Ishikawa (cell line): ENCODE data around the gene ILDR2.
A peak's percentile ranks its signal among the peaks of the same experiment; 100 is the strongest.

Source experiments
- CEBPB ChIP-seq: IDR thresholded peaks from 2 replicates; pipeline ENCODE4 v1.6.1; 2012
- CREB1 ChIP-seq: IDR thresholded peaks from 2 replicates; pipeline ENCODE4 v1.6.1; 2012; ENCODE audit warnings: low read depth
- EGR1 ChIP-seq: IDR thresholded peaks from 2 replicates; pipeline ENCODE4 v1.6.1; 2012
- EP300 ChIP-seq: IDR thresholded peaks from 2 replicates; pipeline ENCODE4 v1.6.1; 2012; ENCODE audit warnings: borderline replicate concordance
- FOXM1 ChIP-seq: IDR thresholded peaks from 2 replicates; pipeline ENCODE4 v1.6.1; 2012; ENCODE audit warnings: low read depth, borderline replicate concordance
- NFIC ChIP-seq: IDR thresholded peaks from 2 replicates; pipeline ENCODE4 v1.6.1; 2012
- RAD21 ChIP-seq: IDR thresholded peaks from 2 replicates; pipeline ENCODE4 v1.6.1; 2012; ENCODE audit warnings: low read depth
- REST ChIP-seq: IDR thresholded peaks from 2 replicates; pipeline ENCODE4 v1.6.1; 2012; ENCODE audit warnings: low read depth, mild to moderate bottlenecking
- TAF1 ChIP-seq: IDR thresholded peaks from 2 replicates; pipeline ENCODE4 v1.6.1; 2012; ENCODE audit warnings: low read depth, mild to moderate bottlenecking
- TCF12 ChIP-seq: IDR thresholded peaks from 2 replicates; pipeline ENCODE4 v1.6.1; 2012; ENCODE audit warnings: low read depth
- TEAD4 ChIP-seq: IDR thresholded peaks from 2 replicates; pipeline ENCODE4 v1.6.1; 2012
- YY1 ChIP-seq: IDR thresholded peaks from 2 replicates; pipeline ENCODE4 v1.6.1; 2012; ENCODE audit warnings: low read depth
- ZBTB7A ChIP-seq: IDR thresholded peaks from 2 replicates; pipeline ENCODE4 v1.6.1; 2012; ENCODE audit warnings: low read depth
- TF ChIP-seq, protein P1 (sequence below): IDR thresholded peaks from 2 replicates; pipeline ENCODE4 v1.6.1; 2012
- TF ChIP-seq, protein P2 (sequence below): IDR thresholded peaks from 2 replicates; pipeline ENCODE4 v1.6.1; 2012

Gene ILDR2

DNA sequence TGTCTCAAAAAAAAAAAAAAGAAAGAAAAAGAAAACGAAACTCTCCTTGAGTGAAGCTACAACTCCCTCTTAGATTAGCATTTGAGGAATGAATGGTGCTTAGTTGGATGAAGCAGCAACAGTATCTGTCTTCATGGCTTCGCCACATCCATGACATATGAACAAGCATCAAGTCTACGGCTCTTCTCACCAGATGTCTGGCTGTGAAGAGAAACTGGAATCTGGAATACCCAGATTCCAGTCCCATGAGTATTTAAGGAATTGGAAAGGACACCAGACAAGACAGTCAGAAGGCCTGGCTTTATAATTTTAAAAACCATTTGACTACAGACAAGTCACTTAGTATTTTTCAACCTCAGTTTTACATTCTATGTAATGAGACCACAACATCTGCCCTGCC, 61.2 kb downstream of the ILDR2 start:
- TF ChIP-seq, protein P1, sequence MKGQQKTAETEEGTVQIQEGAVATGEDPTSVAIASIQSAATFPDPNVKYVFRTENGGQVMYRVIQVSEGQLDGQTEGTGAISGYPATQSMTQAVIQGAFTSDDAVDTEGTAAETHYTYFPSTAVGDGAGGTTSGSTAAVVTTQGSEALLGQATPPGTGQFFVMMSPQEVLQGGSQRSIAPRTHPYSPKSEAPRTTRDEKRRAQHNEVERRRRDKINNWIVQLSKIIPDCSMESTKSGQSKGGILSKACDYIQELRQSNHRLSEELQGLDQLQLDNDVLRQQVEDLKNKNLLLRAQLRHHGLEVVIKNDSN = no peak
- no peak for TF ChIP-seq TCF12

DNA sequence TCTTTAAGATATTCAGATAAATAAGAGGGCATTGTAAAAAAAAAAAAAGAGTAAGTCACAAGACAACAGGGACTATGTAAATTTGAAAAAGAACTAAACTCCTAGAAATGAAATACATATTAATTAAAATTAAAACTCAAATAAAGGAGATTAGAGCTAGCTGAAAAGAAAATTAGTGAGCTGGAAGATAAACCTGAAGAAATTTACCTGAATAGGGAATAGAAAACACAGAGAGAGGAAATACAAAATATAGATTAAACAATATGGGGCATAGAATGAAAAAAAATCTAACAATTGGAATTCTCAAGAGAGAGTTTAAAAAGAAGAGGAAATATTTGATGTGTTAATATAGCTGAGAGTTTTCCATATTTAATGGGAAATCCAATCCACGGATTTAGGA, 63.7 kb downstream of the ILDR2 start:
- TF ChIP-seq RAD21 (no peak), YY1 (no peak), NFIC (no peak), ZBTB7A (no peak), CEBPB (no peak), EP300 (no peak), FOXM1 (no peak), REST (no peak), TEAD4 (no peak), CREB1 (no peak), TCF12 (no peak), TAF1 (no peak), EGR1 (no peak)
- TF ChIP-seq, protein P1 = no peak
- TF ChIP-seq, protein P2, sequence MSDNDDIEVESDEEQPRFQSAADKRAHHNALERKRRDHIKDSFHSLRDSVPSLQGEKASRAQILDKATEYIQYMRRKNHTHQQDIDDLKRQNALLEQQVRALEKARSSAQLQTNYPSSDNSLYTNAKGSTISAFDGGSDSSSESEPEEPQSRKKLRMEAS = no peak

- TF ChIP-seq RAD21 (peak; percentile 94), NFIC (no peak), CEBPB (no peak), CREB1 (no peak), EGR1 (no peak), YY1 (0 out of 2 replicates have a peak, but pooled peaks have one; percentile 20), TEAD4 (peak; percentile 19; the same call in 1 of the 2 replicates), REST (no peak), TCF12 (no peak)
- TF ChIP-seq, protein P1 = peak; percentile 55; the same call in 1 of the 2 replicates
These were observed 64.8 kb downstream of the ILDR2 start for GRCh38 chr1:166910396-166910994.

DNA sequence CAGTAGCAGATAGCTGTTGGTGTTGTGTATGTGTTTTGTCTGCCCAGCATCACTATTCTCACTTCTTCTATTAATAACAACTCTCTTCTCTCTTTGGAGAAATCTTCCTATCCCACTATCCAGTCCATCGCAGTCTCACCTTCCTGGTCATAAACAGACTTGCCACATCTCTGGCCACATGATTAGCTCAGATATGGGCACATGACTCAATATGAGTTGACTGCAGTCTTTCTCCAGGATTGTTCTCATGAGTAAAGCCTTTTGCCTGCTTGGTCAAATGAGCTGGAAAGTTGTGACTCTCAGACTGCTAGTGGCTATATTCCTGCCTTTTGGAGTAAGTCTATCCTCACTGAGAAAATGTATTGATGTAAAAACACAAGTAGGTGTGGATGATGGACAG, 66.4 kb downstream of the ILDR2 start:
- no peak for TF ChIP-seq FOXM1
- TF ChIP-seq RAD21 = no peak
- TF ChIP-seq, protein P1 = no peak
- TF ChIP-seq EGR1 = no peak
- no peak for TF ChIP-seq REST
- no peak for TF ChIP-seq ZBTB7A
- no peak for TF ChIP-seq TAF1
- no peak for TF ChIP-seq YY1
- TF ChIP-seq CEBPB = no peak
- TF ChIP-seq EP300 = no peak
- TF ChIP-seq TEAD4 = no peak
- no peak for TF ChIP-seq NFIC
- no peak for TF ChIP-seq CREB1
- TF ChIP-seq, protein P2 = no peak
- no peak for TF ChIP-seq TCF12
